GM10248 (cell line): Measurements from ENCODE around the gene AMIGO2.

Source experiments
- CTCF ChIA-PET: fragments of 300-600 bp; sonication (Branson Sonifier 250); formaldehyde crosslinking; extraction: SDS; loops from one replicate; lab custom pipeline; 2021; ENCODE audit warnings: antibody characterized with exemption; lab: Yijun Ruan, JAX
- POLR2A ChIA-PET: fragments of 350-650 bp; sonication (Branson Sonifier 250); formaldehyde crosslinking; extraction: SDS; loops from one replicate; lab custom pipeline; 2020; ENCODE audit warnings: antibody characterized with exemption; lab: Yijun Ruan, JAX
- DNase-seq: peaks from one replicate; pipeline ENCODE4 v3.0.0; 2012; ENCODE audit errors: extremely low spot score
- CTCF ChIP-seq: IDR thresholded peaks from 2 replicates; pipeline ENCODE4 v1.5.1; 2012; ENCODE audit warnings: mild to moderate bottlenecking, low read depth; ENCODE audit errors: extremely low read depth, missing control alignments, control extremely low read depth

Gene AMIGO2

GRCh38 chr12:47091009-47091408 is 11.2 kb upstream of the AMIGO2 start:
- POLR2A ChIA-PET: no interaction called here
- TF ChIP-seq CTCF: no peak
- CTCF ChIA-PET: no interaction called here
- DNase-seq: no peak

- DNase-seq: no peak
- no peak for TF ChIP-seq CTCF
- ChIA-PET CTCF (interaction anchor here (1.1 to 1.2 kb wide), 2 partner anchors 15 to 56 kb away, joined by 3 to 4 read pairs; no protein-coding TSS in a partner anchor), POLR2A (no interaction called here)
Observed at GRCh38 chr12:47088021-47088944, 8.5 kb upstream of the AMIGO2 start.

GRCh38 chr12:47087088-47087688 is 7.4 kb upstream of the AMIGO2 start:
- DNase-seq: no peak
- CTCF ChIA-PET: interaction anchor here (1.1 to 1.2 kb wide), 3 partner anchors 14 to 220 kb away, joined by 3 to 4 read pairs (median 3); no protein-coding TSS in a partner anchor
- TF ChIP-seq CTCF: no peak
- POLR2A ChIA-PET: no interaction called here

GRCh38 chr12:47085815-47086252 is 6.1 kb upstream of the AMIGO2 start:
- peak; percentile 29 for DNase-seq
- POLR2A ChIA-PET: no interaction called here
- no peak for TF ChIP-seq CTCF
- CTCF ChIA-PET: interaction anchor here (1.1 to 1.2 kb wide), 2 partner anchors 31 to 221 kb away, joined by 3 to 4 read pairs; no protein-coding TSS in a partner anchor

- TF ChIP-seq CTCF: no peak
- ChIA-PET CTCF (interaction anchor here (1.3 to 2.2 kb wide), 3 partner anchors 12 to 123 kb away, joined by 3 to 14 read pairs (median 3); no protein-coding TSS in a partner anchor), POLR2A (no interaction called here)
- no peak for DNase-seq
Observed at GRCh38 chr12:47084172-47084571, 4.4 kb upstream of the AMIGO2 start.

GRCh38 chr12:47082796-47083621 is 3.2 kb upstream of the AMIGO2 start:
- no peak for TF ChIP-seq CTCF
- POLR2A ChIA-PET: no interaction called here
- CTCF ChIA-PET: interaction anchor here (1.1 to 2.2 kb wide), 5 partner anchors 9 to 124 kb away, joined by 3 to 14 read pairs (median 5); no protein-coding TSS in a partner anchor
- no peak for DNase-seq
